HG03045 (cell line): Measurements from ENCODE around the gene GPC5.

ENCODE experiments used
- ATAC-seq: cut with Tn5 transposase; IDR thresholded peaks from one replicate; pipeline ENCODE4 v1.9.1; 2021; ENCODE audit warnings: mild to moderate bottlenecking, moderate library complexity; ENCODE audit not compliant: unreplicated experiment

The GPC5 gene

GRCh38 chr13:91701975-91702374 lies 303.6 kb downstream of the GPC5 start:
- no peak for ATAC-seq

GRCh38 chr13:91702411-91702810 lies 304.0 kb downstream of the GPC5 start:
- no peak for ATAC-seq

DNA sequence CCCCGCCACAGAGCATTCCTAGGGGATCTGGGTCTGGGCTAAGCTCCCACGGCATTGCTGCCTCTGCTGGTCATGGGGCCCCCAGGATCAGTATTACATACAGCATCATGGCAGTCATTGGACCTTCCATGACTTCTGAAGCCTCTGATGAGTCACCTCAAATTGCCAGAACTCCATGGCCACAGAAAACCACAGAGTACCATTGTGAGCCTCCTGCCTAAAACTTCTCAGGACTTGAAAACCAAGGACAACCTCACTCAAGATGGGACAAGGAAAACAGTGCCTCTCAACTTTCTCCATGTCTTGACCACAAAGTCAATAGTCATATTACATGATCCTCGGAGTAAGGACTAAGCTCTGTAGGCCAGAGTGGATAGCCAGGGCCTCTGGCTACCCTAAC lies 306.0 kb downstream of the GPC5 start:
- ATAC-seq = no peak

GRCh38 chr13:91708558-91708957 lies 310.1 kb downstream of the GPC5 start:
- ATAC-seq = no peak

DNA sequence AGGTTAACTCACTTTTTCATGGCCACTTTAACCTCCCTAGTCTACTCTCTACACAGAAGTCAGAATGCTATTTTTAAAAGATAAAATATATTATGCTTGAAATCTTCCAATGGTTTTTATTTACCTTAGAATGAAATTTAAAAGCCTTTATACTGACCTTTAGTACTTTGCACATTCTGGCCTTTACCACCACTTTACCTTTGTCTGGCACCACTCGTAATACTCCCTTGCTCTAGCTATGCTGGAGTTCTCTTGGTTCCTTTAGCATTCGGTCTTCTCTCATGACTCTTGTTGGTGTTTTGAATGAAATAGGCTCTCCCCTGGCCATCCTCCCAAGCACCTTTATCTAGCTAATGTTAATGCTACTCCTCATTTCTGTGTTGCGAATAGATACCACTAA lies 310.8 kb downstream of the GPC5 start:
- no peak for ATAC-seq

- ATAC-seq = no peak
These were observed 312.3 kb downstream of the GPC5 start for GRCh38 chr13:91710733-91711132.

DNA sequence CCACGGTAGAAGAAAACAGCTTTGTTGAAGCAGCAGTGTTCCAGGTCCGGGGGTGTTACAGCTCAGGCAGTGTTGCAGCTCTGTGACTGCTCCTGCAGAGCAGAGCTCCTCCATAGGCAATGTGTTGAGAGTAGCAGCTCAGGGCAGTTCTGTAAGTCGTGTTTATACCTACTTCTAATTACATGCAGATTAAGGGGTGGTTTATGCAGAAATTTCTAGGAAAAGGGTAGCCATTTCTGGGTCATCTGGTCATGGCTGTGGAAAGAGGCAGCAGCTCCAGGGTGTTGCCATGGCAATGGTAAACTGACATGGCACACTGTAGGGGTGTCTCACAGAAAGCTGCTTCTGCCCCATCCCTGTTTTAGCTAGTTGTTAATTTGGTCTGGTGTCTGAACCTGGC lies 316.4 kb downstream of the GPC5 start:
- no peak for ATAC-seq

DNA sequence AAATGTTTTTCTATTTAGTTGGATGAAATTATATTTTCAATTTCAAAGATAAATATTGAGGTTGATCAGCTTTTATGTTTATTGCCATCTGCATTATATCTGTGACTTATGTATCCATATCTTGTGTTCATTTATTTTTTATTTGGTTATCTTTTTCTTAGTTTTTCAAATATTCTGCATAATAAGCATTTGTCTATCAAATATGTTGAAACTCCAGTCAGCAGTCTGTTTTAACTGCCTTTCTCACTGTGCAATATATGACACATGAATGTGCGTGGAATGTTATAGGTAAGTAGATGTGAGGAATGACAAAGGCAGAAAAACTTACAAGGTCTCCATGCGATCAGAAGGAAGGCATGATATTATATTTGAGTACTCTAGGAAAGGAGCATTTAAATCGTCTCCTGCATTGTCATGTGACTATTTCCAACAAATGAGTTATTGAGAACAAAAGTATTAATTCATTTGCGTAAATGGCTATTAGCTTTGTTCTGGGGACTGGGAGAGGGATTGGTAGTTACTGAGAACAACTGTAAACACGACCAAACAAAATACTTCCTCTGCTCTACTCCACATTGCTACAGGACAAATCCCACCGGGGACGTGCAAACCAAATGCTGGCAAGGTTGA lies 318.1 kb downstream of the GPC5 start:
- ATAC-seq = no peak

GRCh38 chr13:91719033-91719432 lies 320.6 kb downstream of the GPC5 start:
- ATAC-seq = no peak

DNA sequence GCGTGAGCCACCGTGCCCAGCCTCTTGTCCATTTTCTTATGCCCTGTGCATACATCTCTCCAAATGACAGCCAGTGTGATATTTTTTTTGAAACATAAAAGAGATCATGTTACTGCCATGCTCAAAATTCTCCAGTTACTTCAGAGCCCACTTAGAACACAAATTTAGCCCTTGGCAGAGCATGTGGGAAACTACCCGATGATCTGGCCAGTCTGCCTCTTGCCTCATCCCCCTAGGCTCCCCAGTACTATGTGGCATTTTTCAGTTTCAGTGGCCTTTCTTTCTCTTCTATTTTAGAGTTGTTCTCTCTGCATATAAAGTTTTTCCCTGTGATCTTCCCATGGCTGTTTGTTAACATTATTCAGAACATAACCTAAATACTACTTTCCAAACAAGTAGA lies 323.0 kb downstream of the GPC5 start:
- ATAC-seq = no peak

DNA sequence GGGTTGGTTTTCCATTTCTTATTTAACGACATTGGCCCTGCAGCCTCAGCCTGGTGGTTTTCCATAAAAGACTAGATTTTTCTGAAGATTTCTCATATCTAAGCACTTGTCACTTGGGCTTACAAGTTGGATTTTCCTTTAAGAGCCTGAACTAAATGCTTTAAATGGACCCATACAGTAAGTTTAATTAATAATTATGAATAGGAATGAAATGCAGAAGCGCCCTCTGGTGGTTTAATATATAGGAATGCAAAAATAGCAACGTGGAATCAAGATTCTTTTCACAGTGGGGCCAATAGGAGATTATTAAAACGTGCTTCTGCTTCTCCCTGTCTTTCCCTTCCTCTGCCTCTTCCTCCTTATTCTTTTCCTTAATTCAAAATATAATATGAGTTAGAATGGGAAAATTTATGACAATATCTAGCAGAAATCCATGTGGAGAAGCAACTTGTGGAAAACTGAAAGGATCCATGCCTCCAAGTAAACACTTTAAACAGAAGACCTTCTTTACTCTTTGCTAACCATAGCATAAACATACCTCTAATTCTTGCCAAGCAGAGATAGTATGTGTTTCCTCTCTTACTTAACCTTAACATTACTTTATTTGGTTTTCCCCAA lies 324.0 kb downstream of the GPC5 start:
- ATAC-seq = no peak

GRCh38 chr13:91724591-91724990 lies 326.2 kb downstream of the GPC5 start:
- ATAC-seq = no peak

- ATAC-seq = no peak
These were observed 327.2 kb downstream of the GPC5 start for GRCh38 chr13:91725646-91726045.

DNA sequence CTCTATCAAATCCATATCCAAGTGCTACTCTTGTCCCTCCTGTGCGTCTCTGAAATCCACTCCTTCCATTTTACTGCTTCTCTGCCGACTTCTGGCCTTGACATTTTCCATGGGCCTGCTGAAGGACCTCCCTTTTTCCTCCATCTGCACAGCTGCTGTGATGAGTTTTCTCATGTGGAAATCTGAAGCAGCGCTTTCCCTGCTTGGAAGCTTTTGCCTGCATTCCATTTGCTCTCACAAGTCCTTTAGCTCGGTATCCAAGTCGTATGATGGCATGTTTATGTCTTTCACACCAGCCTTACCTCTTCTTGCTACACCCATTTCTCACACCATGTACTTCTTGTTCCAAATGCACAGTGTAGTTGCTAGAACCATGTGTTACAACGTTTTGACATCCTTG lies 328.2 kb downstream of the GPC5 start:
- ATAC-seq = no peak

- ATAC-seq = no peak
These were observed 331.4 kb downstream of the GPC5 start for GRCh38 chr13:91729859-91730258.

DNA sequence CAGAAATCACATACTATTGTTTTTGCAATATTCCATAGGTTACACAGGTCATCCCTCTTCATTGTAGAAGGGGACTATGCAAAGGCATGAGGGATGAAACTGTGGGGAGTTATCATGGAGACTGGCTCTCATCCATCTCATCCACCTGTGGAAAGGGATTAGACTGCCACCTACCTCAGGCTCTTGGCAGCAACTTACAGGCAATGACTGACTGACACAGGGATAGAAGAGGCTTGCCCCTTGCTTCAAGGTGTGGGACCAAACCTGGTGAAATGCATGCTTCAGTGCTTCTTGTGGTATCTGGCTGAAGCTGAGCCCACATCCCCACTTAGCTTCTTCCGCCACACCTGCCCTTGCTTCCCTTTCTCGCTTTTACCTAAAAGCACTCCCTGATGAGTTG lies 341.3 kb downstream of the GPC5 start:
- ATAC-seq = no peak

- no peak for ATAC-seq
These were observed 342.3 kb downstream of the GPC5 start for GRCh38 chr13:91740756-91741155.

DNA sequence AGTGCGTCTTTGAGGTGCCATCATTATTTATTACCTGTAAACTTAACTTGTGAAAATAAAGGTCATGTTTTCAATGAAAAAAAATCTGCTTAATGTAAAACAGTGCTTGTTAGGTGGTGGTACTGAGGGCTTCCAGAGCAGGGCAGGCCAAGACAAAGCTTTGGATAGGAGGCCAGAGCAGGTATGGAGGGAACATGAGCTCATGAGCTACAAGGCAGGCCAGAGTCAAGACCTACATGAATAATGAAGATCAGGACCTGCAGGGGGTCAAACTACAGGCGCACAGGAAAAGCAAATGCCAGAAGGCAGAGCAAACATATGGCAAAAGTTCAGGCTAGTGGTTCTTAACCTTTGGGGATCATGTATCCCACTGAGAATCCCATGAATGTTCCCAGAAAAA lies 343.5 kb downstream of the GPC5 start:
- ATAC-seq = no peak

DNA sequence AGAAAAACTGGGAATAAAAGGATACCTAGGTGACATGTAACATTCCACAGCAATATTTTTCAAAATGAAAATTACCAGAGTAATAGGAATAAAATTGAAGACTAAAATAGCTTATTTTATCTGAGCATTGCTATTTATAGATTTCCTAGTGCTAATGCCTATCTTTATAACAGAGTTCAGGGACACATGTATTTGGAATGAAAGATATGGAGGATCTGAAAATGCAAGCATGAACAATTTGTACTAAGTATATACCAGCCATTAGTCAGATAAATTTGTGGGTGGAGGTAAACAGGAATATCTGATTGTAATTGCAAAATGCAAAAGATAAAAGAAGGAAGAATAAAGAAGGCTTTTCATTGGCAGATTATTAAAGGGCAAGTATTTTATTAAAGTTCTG lies 345.9 kb downstream of the GPC5 start:
- ATAC-seq = no peak

DNA sequence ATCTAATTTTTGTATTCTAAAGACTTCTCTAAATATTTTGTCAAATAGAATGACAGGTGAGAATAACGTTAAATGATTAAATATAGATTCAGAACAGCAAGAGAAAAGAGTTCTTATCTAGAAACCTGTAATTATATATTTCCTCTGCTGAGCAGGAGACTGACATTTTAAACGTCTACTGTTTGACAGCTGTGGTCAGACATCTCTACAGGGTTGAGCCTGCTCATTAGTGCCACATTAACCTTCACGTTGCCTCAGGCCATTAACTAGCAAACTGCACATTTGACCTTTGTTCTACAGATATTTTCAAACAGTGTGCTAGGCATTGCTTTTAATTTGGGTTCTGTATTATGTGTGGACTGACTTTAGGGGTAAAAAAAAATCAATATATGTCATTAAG lies 347.5 kb downstream of the GPC5 start:
- no peak for ATAC-seq

DNA sequence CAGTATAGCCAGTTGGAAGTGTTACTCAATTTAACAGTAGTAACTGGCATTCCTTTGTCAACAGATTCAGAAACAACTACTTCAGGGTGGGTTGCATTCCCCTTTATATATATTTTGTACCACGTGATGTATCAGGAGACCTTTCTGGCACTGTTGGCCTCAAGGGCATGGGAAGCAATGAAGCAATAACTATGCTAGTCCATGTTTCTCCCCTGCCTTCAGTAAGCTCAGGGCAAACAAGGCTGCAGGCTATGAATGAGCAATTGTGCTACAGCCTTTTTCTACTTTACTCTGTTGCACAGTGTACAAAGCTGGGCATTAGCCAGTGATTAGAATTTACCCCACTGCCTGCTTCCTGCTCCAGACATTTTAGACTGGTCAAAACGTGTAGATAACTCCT lies 348.8 kb downstream of the GPC5 start:
- no peak for ATAC-seq

DNA sequence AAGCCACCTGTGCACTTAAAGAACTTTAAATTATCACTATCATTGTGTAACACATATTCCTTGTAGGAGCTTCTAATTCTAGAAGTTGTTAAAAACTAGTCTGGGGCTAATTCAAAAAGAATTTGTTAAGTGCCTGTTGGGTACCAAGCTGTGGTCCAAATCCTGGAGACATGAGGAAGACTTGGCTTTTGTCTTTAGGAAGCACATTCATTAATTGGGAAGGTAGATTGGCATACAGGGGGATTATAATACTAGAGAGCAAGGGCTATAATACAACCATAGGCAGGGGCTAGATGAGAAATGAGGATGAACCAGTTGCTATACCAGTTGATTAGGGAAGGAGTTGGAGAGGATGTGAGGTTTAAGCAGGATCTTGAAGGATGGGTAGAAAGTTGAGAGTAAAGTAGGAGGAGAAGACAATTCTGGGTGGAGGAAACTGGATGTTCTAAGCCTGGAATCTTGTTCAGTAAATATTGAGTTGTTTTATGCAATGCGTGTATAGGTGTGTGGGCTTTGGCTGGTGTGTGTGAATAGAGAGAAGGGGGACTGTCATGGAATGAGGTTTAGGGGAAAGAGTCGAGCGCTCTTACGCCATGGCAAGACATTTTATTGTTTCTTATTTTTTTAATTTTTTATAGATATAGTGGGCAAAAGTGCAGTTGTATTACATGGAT lies 350.1 kb downstream of the GPC5 start:
- ATAC-seq = no peak

GRCh38 chr13:91758724-91759123 lies 360.3 kb downstream of the GPC5 start:
- ATAC-seq = no peak
